NCI-H1694 treated with DMSO at 0.1 percent for 48 hours (cell line): Measurements from ENCODE around the gene NCSTN.

Experiments
- DNase-seq: peaks from one replicate; lab custom pipeline; 2025; lab: John Stamatoyannopoulos, UW

Gene NCSTN

DNA sequence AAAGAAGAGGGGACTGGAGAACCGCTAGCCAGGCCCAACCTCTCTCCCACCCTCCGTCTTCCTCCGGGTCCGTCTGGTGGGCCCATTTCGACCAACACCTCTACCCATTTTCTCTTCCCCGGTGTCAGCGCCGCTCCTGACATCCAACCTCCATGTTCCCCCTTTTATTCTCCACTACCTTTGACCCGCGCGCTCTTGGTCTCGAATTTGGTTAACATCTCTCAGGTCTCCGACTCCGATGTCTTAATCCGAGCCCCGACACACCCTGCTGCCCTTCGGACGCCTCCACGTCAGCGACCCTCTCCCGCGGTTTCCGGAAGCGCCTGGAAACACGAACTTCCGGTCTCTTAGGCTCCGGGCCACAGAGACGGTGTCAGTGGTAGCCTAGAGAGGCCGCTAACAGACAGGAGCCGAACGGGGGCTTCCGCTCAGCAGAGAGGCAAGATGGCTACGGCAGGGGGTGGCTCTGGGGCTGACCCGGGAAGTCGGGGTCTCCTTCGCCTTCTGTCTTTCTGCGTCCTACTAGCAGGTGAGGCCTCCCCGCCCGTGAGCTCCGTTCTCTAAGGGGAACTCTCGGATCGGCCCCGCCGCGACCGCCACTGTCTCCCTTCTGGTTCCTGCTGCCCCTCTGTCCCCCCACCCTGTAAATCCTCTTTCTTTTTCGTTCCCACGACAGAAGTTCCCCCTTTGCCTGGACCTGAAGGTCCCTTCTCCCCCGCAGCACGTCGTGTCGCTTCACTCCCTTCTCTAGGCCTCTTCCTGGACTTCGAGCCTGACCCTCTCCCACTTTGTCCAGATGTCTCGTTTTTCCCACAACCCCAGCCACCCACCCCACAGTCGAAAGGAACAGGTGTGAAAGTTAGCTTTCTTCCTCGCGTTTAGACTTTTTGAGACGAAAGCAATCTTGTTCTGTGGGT lies at the start of gene NCSTN, which contains the start of gene COPA:
Gene NCSTN (plus strand): TSS at position 431 of the 917 bp plus-strand sequence. CDS start 14 bp downstream, at position 445.
Gene COPA (minus strand): TSS at position 298 of the 917 bp plus-strand sequence. CDS start 80 bp downstream, at position 218.
- DNase-seq: peak; percentile 100

DNA sequence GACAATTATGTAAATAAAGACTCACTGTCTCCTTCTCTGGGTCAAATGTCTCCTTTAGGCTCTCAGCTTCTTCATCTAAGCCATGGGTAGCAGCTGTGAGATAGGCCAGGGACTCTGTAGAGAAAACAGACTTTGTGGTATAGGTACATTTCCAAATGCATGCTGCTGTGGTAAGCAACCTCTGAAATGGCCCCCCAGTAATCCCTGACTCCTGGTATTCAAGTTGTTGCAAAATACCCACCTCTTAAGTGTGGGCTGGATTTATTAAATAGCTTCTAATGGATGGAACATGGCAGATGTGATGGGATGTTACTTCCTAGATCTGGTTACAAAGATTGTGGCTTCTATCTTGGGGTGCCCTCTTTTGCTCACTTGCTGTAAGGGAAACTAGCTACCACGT lies 47.1 kb upstream of the NCSTN start:
- no peak for DNase-seq

DNA sequence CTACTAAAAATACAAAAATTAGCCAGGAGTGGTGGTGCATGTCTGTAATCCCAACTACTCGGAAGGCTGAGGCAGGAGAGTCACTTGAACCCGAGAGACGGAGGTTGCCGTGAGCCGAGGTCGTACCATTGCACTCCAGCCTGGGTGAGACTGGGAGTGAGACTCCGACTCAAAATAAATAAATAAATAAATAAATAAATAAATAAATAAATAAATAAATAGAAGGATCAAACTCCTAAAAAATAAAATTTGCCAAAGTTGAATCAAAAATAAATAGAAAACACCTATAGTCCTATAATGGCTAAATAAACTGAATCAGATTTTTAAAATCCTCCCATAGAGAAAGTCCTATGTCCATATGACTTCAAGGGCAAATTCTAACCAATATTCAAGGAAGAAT lies 43.0 kb upstream of the NCSTN start:
- no peak for DNase-seq

DNA sequence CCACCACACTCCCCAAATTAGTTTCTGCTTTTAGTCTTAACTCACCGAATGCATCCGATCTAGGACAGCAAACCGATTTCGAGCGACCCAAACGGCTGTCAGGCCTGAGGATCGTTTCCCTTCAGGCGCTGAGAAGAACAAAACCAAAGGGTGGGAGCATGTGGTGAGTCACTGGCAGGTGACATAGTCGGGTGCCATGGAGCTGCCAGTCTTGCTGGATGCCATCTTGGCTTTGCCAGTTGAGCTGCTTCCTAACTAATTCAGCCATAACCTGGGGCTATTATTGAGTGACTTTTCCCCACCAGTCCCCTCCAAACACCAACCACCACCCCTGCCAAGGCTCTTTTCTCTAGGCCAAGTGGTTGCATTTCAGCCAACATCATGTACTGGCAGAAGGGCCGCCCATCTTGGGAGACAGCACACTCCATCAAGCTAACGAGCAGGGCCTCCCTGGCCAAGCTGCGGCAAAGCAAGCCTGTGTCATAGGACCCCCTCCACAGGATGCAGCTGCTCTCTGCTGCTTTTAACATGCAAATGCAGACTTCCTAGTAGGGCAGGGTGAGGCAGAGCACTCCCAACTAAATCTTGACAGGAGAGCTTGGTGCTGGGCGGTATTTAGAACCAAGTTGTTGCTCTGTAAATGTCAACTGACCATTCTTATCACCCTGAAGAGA lies 35.9 kb upstream of the NCSTN start:
- no peak for DNase-seq

DNA sequence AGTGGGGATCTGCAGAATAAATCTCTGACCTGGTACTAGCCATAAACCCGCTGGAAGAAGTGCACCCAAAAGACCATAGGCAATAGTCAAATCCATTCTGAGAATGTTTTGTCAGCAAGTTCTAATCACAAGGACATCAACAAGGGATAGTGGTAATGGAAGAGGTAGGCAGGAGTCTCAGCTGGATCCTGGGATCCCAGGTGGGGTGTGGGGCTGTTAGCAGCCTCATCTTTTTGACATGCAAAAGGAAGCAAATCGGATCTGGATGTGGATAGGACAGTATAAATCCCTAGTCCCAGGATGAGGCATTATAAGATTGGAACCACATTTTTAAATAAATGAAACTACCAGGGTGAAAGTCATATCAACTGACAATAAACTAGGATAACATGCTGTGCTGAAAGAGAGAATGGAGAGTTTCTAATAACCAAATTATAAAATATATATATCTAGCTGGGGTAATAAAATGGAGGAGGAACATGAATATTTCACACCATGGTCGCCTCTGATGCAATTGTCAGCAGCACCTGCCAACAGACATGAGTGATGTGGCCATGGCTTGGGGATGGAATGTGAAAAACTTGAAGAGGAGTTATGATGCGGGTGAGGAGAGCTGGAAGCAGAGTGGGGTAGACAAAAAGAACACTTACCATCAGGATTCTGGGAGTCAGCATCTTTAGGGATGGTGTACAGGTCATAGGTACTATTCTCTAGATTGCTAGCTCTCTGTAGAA lies 34.6 kb upstream of the NCSTN start:
- no peak for DNase-seq

DNA sequence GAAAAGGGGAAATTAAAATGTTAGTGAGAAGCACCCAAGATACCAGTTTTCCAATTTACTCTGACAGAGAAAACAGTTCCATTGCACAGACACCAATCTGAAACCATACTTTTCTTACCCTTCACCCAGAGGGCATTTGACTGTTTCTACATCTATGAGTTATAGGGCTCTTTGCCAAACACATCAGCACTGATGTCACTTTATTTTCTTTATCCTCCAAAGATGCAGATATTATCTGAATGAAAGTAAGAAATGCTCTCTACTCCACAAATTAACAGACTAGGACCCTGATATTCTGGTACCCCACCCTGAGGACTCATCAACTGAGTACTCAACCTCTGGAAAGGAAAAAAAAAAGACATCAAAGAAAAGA lies 34.0 kb upstream of the NCSTN start:
- DNase-seq: no peak

DNA sequence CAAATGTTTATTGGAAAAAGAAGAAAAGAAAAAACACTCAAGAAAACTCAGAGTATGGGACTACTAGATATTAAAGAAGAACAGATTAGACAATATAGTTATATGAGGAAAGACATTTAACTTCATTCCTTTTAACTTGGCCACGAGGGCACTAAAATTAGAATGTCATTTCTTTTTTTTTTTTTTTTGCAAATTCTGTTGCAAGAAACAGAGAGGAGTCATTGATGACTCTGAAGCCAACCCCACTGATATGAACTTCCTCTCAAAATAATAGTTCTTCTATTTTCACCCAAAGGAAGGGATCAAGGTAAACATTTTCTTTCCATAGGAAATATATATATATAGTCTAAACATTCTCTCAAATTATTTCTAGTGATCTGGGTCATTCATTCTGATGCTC lies 33.6 kb upstream of the NCSTN start:
- DNase-seq: no peak

DNA sequence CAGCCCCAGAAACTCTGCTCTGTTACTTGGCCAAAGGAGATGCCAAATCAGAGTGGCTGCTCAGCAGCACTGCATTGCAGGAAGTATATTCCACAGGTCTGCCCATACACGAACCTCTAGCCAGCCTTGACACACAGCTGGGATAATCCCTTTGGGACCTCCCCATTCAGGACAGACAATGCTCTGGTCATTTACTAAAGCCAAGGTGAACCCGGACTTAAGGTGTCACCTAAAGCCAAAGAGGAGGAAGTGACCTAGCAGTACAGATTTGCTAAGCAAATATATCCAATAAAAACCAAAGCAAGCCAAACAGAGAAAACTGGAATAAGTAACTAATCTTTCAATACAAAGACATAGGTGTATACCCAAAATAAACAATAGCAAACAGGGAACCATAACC lies 27.8 kb upstream of the NCSTN start:
- DNase-seq: no peak

DNA sequence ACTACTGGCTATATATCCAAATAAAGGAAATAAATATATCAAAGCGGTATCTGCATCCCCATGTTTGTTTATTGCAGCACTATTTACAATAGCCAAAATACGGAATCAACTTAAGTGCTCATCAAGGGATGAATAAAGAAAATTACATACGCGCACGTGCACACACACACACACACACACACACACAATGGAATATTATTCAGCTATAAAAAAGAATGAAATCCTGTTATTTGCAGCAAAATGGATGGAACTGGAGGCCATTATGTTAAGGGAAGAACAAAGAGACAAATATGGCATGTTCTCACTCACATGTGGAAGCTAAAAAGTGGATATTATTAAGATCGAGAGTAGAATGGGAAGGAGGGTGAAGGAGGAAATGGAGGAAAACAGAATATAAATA lies 20.4 kb upstream of the NCSTN start:
- DNase-seq: no peak

DNA sequence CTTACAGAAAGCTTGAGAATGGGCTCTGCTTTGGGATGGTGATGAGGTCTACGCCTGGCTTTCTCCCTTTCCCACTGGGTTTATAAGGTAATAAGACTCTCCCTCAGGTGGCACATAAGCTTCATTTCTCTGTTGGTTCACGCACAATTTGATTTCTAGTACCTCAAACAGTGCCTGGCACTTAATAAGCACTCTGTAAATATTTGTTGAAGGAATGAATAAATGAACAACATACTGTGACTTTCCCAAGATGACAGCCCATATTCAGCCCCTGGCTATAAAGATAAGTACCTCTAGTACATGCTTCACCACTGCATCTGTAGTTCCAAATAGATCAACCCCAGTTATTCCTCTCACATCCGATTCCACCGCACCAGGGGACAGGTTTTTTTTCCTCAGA lies 17.9 kb upstream of the NCSTN start:
- DNase-seq: no peak

DNA sequence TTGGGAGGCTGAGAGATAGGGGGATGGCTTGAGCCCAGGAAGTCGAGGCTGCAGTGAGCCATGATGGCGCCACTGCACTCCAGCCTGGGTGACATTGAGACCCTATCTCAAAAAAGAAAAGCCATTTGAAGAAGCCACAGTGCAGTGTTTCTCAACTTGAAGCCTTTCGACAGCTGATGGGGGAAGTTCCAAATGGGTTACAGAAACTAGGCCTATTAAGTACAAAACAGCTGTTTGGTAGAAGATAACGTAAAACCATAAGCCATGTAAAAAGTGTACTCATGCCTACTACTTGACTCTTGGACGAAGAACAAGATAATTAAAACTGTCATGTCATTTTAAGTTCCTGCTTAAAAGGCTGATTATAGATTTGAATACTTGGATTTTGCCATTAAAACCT lies 16.8 kb upstream of the NCSTN start:
- DNase-seq: no peak

DNA sequence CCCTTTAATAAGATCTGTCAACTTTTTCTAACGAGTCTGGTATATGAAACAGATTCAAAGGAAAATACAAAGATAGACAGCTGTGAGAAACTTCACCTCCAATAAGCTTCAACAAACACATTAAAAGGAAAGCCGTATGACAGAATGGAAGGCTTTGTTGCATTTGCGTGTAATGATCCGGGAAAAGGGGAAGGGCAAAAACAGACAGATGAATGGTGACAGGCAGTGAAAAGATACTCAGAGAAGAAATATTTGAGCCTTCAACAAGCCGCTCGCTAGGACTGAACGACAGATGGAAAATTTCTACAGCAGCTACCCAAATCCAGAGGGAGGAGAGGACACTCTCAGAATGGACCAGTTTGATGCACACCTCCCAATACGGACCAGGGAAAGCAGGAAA lies 15.0 kb upstream of the NCSTN start:
- DNase-seq: peak; percentile 99

DNA sequence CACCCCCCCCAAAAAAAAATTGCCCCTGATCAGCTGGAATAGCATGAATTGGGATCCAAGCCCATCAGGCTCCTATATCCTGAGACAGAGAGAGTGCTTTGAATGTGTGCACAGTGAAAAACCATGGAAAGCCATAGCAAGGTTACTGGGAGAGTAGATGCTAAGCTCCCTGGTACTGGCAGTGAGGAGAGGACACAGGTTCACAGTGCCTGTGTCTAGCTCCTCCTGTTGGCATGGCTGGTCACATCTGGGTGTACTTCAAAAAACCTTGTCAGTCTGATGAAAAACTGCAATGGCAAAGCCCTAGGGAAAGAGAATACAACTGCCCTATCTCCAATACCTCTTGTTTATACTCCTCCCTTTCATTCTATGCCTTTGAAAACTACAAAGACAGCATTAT lies 13.1 kb upstream of the NCSTN start:
- DNase-seq: no peak

DNA sequence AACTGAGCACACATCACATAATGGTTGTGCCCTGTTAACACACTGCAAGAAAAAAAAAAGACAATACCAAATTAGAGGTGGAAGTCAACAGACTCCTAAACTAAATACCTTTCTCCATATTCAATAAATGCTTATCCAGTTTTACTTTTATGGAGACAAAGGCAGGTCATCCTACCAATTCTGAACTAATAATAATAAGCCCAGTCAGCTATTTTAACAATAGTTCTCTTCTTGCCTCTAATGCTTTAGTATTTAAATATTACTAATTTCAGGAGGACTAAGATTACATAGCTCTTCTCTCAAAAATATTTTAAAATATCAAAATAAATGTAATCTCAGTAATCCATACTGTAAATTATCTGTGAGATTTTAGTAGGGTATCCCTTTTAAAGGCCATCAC lies 10.7 kb upstream of the NCSTN start:
- DNase-seq: no peak

DNA sequence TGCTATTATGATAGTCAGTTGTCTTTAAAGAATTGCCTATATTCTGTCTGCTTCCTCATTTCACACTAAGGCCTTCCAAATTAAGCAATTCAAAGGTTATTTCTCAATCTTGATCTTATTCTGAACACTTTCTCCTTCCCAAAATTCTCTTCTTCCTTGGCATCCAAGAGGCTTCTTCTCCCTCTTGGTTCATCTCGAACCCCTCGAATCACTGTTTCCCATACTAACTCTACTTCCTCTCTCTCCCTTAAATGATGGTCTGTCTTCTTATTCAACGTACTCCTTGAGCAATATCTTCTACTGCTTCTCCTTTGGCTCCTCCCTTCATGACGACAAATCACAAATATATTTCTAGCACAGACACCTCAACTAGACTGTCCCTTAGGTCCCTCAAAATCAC lies 4.6 kb upstream of the NCSTN start:
- DNase-seq: no peak

DNA sequence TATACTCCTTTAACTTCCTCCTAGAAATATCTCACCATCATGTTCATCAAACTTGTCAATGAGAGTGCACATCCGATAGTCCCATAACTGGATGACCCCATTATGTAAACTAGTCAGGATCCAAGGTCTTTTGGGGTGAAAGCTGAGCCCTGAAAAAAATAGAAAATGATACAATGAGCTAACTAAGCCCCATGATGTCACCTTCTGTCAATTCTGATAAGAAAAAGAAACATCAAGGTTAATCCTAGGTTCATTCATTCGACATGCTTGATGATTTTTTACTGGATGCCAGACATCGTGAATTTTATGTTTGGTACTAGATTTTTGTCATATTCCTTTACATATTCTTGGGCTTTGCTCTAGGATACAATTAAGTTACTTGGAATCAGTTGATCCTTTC lies 3.0 kb upstream of the NCSTN start:
- DNase-seq: no peak

DNA sequence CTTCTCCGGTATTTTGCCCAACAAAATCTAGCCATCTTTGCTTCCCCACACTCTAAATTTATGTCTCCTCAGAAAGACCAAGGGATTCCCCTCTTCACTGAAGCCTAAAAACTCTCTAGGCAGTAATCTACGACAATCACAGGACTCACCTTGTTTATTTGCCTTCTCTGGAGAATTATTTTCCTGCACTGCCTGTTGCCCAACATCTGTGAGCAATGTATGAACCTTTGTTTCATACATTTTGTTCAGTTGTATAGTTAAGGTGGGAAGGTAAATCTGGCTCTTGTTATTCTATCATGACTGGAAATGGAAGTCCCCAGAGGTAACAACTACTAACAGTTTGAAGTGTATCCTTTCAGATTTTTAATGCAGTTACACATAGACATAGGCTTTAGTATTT lies 2.3 kb upstream of the NCSTN start:
- DNase-seq: no peak

DNA sequence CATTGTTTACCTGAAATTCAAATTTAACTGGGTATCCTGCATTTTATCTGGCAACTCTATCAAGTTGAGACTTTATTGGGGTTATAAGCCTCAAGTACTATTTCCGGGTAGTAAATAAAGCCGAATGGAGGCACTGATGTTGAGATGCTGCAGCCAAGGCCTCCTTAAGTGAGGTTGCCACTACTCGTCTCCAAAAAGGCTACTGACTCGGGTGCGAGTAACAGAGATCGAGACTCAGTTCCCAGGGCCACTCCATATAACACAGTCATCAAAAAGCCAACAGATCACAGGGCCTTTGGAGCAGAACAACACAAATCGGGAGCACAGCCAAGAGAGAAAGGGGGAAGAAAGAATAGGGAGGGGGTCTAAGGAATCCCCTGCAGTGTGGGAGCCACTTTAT lies 657 bp upstream of the NCSTN start:
- DNase-seq: no peak

DNA sequence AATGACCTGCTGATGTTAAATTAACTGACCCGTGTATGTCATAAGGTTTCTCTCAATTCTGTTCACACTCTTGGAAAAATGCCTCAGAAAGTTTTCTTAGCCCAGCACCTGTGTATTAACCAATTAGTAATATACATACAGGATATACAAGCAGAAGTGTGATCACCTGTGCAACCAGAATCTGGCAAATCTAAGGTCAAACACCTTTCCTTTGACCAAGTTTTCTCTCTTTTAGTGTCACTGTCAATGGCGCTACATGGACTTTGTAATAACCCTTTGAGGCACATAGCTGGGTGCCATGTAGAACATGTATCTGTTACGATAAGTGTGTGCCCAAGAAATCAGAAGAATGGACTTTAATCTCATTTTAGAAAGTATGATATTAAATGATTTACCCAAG lies 1.1 kb downstream of the NCSTN start:
- no peak for DNase-seq

DNA sequence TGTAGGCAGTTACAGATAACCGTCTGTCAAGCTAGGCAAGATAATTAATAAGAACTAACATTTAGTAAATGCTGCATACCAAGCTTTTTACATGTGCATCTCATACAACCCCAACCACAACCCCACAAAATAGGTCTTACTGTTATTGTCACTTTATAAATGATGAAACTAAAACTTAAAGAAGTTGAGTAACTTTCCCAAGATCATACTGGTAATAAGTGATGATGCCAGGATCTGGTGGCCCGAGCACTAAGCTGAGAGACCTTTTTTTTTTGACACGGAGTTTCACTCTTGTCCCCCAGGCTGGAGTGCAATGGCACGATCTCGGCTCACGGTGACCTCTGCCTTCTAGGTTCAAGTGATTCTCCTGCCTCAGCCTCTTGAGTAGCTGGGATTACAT lies 1.8 kb downstream of the NCSTN start:
- DNase-seq: no peak

DNA sequence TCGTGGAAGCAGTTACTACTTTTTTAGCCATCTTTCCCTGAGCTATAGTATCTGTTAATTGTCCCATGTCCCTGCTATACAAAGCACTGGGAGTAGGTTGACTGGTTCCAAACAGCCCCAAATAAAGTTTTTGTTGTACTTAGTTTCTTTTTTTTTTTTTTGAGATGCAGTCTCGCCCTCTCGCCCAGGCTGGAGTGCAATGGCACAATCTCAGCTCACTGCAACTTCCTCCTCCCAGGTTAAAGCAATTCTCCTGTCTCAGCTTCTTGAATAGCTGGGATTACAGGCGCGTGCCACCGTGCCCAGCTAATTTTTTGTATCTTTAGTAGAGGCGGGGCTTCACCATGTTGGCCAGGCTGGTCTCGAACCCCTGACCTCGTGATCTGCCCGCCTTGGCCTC lies 3.3 kb downstream of the NCSTN start:
- no peak for DNase-seq

DNA sequence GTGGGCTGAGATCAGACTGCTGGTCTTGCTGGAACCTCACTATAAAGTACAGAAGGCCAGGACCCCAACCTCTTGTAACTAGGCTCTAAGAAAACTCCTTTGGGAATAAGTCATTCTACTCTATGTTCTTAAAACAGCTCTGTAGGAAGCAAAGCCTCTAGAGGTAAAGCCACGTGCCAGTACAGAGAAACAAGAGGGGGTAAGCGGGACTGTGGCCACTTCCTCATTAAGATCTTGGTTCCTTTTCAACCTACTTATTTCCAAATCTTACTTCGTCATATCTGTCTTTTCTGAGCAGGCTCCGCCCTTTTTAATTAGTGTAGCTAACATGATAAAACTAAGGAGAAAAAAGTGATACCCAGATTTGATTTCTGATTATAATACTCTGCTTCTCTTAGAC lies 3.8 kb downstream of the NCSTN start:
- DNase-seq: no peak

DNA sequence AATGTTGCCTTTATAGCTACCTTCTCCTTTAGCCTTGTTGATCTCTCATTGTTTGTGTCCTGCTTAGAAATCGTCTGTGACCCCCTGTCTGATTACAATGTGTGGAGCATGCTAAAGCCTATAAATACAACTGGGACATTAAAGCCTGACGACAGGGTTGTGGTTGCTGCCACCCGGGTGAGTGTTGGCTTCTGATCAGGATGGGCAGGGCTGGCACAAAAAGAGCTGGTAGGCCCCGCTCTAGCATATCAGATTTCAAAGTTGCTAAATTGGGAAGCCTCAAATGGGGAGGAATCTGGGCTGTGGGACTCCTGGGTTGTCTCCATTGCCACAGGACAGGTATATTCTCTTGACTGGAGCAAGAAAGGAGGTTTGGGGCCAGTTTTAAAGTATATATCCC lies 8.4 kb downstream of the NCSTN start:
- DNase-seq: no peak
